ENCODE results near the gene REV1. TPM values are rescaled to one million over a fixed set of nuclear protein-coding genes. Genes with fewer than 3 reads are reported as not detected.

REV1 gene
- total RNA-seq, 1 donor from 2014 or later: 52.1 TPM

DNA sequence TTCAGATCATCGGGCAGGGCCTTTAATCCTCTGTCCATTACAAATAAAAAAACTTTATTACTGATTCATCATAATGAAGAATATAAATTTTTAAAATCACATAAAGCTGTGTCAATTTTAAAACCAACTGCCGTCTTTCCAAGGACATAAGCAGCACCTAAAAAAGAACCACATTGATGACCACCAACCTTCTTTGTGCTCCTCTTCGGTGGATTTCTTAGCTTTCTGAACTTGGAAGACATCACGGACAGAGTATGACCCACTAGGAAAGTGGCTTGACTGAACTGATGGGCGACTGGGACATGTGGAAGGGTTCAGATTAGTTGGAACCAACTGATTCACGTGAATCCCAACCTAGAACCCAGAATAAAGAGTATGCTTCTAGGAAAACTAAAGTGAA is 83.7 kb downstream of the REV1 start:
- Mint-ChIP-seq H3K9me3 (no peaks in the 10 kb centered on the region), H3K4me1 (no peaks in the 10 kb centered on the region), H3K27me3 (no peaks in the 10 kb centered on the region), H3K4me3 (no peak overlapping the region), H3K36me3 (ENCODE audit: low read depth) (peaks cover 75% of the 10 kb centered on the region), H3K27ac (no peak overlapping the region)
- DNase-seq (no peak), ATAC-seq (ENCODE audit: low read depth) (no peak)
- POLR2A ChIA-PET: no interaction called here
- CTCF ChIA-PET: interaction anchor here (1.2 kb wide), 1 partner anchor 84 kb away, joined by 3 read pairs; the partner anchor contains the start of gene REV1
- TF ChIP-seq, protein P1, sequence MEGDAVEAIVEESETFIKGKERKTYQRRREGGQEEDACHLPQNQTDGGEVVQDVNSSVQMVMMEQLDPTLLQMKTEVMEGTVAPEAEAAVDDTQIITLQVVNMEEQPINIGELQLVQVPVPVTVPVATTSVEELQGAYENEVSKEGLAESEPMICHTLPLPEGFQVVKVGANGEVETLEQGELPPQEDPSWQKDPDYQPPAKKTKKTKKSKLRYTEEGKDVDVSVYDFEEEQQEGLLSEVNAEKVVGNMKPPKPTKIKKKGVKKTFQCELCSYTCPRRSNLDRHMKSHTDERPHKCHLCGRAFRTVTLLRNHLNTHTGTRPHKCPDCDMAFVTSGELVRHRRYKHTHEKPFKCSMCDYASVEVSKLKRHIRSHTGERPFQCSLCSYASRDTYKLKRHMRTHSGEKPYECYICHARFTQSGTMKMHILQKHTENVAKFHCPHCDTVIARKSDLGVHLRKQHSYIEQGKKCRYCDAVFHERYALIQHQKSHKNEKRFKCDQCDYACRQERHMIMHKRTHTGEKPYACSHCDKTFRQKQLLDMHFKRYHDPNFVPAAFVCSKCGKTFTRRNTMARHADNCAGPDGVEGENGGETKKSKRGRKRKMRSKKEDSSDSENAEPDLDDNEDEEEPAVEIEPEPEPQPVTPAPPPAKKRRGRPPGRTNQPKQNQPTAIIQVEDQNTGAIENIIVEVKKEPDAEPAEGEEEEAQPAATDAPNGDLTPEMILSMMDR (IDR thresholded peaks at IDR 0.05): no peak
- intact Hi-C loops (cut with micrococcal nuclease): no loop called here

DNA sequence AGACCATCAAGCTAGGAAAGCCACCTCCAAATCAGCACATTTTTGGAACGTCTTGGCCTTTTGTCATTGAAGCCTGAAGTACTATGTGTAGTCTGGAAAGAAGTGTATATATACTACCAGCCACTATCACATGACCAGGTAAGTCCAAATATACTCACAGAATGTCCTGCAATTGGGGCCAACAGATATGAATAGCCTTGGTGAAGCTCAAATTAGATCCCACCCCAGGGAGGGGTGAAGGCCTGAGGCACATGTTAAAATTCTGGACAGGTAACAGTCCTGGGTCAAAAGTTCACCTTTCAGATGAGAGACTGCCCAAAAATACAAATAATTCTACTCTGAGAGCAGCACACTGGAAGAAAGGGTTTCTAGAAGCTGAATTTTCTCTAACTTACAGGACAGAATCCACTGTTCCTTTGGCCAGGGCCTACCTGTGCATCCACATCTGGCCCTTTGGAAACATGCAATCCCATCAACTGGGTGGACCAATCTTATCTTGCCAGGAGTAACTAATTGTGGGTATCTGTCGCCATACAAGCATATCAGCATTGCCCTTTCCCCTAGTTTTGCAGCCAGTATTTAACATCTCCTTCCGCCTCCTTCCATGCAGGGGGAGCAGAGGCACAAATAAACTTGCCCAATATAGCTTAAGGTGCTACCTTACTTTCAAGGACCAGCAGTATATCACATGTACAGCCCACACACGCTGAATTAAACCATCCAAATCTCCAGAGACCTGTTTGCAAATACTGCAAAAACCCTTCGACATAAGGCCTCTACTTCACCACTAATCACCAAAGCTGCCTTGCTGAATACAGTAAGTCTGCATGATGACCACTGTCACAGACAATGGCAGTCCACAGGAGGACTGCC is 84.8 kb downstream of the REV1 start:
- POLR2A ChIA-PET: no interaction called here
- H3K27me3 Mint-ChIP-seq: no peaks in the 10 kb centered on the region
- H3K4me3 Mint-ChIP-seq: no peak overlapping the region
- no peaks in the 10 kb centered on the region for H3K9me3 Mint-ChIP-seq
- H3K36me3 Mint-ChIP-seq (ENCODE audit: low read depth): peaks cover 73% of the 10 kb centered on the region
- DNase-seq (no peak), ATAC-seq (ENCODE audit: low read depth) (no peak)
- no peak overlapping the region for H3K27ac Mint-ChIP-seq
- H3K4me1 Mint-ChIP-seq: no peaks in the 10 kb centered on the region
- TF ChIP-seq, protein P1 (IDR thresholded peaks at IDR 0.05): no peak
- CTCF ChIA-PET: interaction anchor here (1.2 kb wide), 1 partner anchor 85 kb away, joined by 3 read pairs; the partner anchor contains the start of gene REV1
- intact Hi-C loops (cut with micrococcal nuclease): no loop called here

DNA sequence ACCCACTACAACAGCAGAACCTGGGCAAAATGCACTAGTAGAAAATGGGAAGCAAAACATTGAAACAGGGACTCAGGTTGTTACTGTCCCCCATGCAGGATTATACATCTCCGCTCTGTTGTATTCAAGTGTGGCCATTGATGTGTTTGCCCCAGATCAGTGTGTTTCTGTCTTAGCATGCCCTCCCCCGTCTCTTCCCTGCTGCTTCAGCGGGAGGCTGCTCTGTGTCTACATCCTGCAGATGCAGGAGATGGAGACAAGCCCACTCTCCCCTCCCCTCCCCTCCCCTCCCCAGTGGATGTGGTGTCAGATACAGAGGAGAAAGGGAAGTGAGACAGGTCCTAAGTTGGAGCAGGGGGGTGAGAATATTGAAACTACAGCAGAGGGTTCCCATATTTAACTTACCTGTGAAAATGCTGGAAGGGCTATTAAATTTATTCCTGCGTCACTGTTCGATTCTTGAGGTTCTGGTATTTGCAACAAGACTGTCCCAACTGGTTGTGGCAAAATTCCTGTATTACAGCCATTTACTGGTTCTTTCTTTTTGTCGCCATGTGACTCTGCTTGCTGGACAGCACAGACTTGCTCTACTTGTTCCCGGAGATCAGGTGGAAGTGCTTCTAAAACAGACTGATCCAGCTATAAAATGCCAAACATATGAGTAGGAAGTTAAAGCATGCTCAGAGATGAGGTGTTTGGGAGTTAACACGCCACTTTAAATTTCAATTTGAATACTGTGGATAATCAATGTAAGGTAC is 85.6 kb downstream of the REV1 start:
- ATAC-seq (ENCODE audit: low read depth) (no peak), DNase-seq (no peak)
- CTCF ChIA-PET: no interaction called here
- intact Hi-C loops (cut with micrococcal nuclease): no loop called here
- Mint-ChIP-seq H3K9me3 (no peaks in the 10 kb centered on the region), H3K4me3 (no peak overlapping the region), H3K36me3 (ENCODE audit: low read depth) (peaks cover 74% of the 10 kb centered on the region), H3K27ac (no peak overlapping the region), H3K4me1 (no peaks in the 10 kb centered on the region), H3K27me3 (no peaks in the 10 kb centered on the region)
- POLR2A ChIA-PET: no interaction called here
- TF ChIP-seq, protein P1 (IDR thresholded peaks at IDR 0.05): no peak

DNA sequence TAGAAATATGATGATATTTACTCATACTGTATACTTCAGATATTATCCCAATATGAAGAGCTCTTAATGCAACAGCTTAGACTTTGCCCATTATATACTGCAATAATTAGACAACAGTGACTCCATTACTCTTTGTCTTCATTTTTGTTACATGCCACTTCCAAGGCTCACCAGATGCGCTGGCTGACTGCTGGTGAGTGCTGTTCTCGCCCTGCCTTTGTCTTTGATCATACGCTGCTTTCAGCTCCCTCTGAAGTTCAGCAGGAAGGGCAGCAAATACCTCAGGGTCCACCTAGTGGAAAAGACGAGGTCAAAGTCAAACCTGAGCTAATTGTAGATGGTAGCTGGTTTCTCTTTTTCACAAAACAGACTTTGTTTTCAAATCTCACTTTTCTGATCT is 86.3 kb downstream of the REV1 start:
- Mint-ChIP-seq H3K27me3 (no peaks in the 10 kb centered on the region), H3K9me3 (no peaks in the 10 kb centered on the region), H3K36me3 (ENCODE audit: low read depth) (peaks cover 79% of the 10 kb centered on the region), H3K4me1 (no peaks in the 10 kb centered on the region), H3K4me3 (no peak overlapping the region), H3K27ac (no peak overlapping the region)
- intact Hi-C loops (cut with micrococcal nuclease): loop anchor here (2.0 kb wide), 1 partner anchor 87 kb away; the partner anchor contains the start of gene REV1
- ATAC-seq (ENCODE audit: low read depth) (no peak), DNase-seq (no peak)
- ChIA-PET POLR2A (no interaction called here), CTCF (no interaction called here)
- TF ChIP-seq, protein P1 (IDR thresholded peaks at IDR 0.05): no peak

DNA sequence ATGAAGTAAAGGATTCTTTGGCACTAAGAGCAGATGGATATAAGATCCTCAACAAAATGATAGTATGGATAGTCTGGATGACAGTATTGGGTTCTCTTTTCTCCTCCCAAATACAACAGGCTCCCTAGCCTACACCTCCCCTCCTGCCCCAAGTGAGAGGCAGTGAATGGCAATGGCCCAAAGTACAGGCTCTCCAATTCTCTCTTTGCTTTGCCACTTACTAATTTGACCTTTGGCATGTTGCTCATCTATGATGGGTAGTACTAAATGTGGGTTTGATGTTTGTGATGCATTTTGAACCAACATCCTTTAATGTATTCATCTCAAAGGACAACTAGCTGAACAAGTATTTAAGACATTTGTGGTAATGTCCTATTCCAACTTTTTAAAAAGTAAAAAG is 86.7 kb downstream of the REV1 start:
- intact Hi-C loops (cut with micrococcal nuclease): loop anchor here (2.0 kb wide), 1 partner anchor 88 kb away; the partner anchor contains the start of gene REV1
- CTCF ChIA-PET: no interaction called here
- Mint-ChIP-seq H3K4me3 (no peak overlapping the region), H3K36me3 (ENCODE audit: low read depth) (peaks cover 81% of the 10 kb centered on the region), H3K9me3 (no peaks in the 10 kb centered on the region), H3K4me1 (no peaks in the 10 kb centered on the region), H3K27me3 (no peaks in the 10 kb centered on the region), H3K27ac (no peak overlapping the region)
- ATAC-seq (ENCODE audit: low read depth) (no peak), DNase-seq (no peak)
- POLR2A ChIA-PET: no interaction called here
- TF ChIP-seq, protein P1 (IDR thresholded peaks at IDR 0.05): no peak

All from activated B cell treated with CpG ODN at 0.5 μM for 24 hours (primary cell).